IMR-90 (cell line): Measurements from ENCODE around the gene GGT1. TPM values are rescaled to one million over a fixed set of nuclear protein-coding genes. Genes with fewer than 3 reads are reported as not detected.

ENCODE experiments used
- ATAC-seq: fragments of 200-7000 bp; cut with Tn5 transposase; 2 replicates; pipeline ENCODE4 v1.9.1; 2020; ENCODE audit warnings: low read depth, mild to moderate bottlenecking, moderate library complexity
- BruUV-seq: library from RNA; stranded (reverse); fragments of 400-500 nt; replicated peaks from 2 replicates; lab custom pipeline; 2021; lab: Mats Ljungman, UMichigan
- CTCF ChIA-PET: fragments of 300-600 bp; formaldehyde crosslinking; extraction: SDS; loops from one replicate; lab custom pipeline; 2021; ENCODE audit warnings: antibody characterized with exemption; lab: Yijun Ruan, JAX
- POLR2A ChIA-PET: fragments of 300-600 bp; sonication (Branson Sonifier 250); formaldehyde crosslinking; loops from one replicate; lab custom pipeline; 2022; ENCODE audit warnings: antibody characterized with exemption; ENCODE audit not compliant: unreplicated experiment; lab: Charles Lee
- DNase-seq: peaks from one replicate; pipeline ENCODE4 v3.0.0; 2013
- H2AFZ ChIP-seq: replicated peaks from 2 replicates; pipeline ENCODE3; 2013; ENCODE audit warnings: low read length, mild to moderate bottlenecking; ENCODE audit not compliant: poor library complexity
- H2AK5ac ChIP-seq: 2 replicates; pipeline ENCODE4 v1.6.1; 2013; ENCODE audit warnings: low read depth, low read length, inconsistent platforms
- H2AK9ac ChIP-seq: replicated peaks from 2 replicates; pipeline ENCODE3; 2013; ENCODE audit warnings: mild to moderate bottlenecking, low read depth, low read length, moderate library complexity; ENCODE audit not compliant: poor library complexity
- H2BK120ac ChIP-seq: 2 replicates; pipeline ENCODE4 v1.6.1; 2013; ENCODE audit warnings: low read depth, low read length, inconsistent platforms
- H2BK15ac ChIP-seq: 3 replicates; pipeline ENCODE4 v1.6.1; 2013; ENCODE audit warnings: low read depth, low read length, inconsistent platforms
- H2BK20ac ChIP-seq: 2 replicates; pipeline ENCODE4 v1.6.1; 2013; ENCODE audit warnings: low read depth, mild to moderate bottlenecking, inconsistent platforms, low read length, moderate library complexity
- H2BK5ac ChIP-seq: 2 replicates; pipeline ENCODE4 v1.6.1; 2013; ENCODE audit warnings: mild to moderate bottlenecking, low read depth, low read length, inconsistent platforms; ENCODE audit not compliant: poor library complexity, severe bottlenecking
- H3K14ac ChIP-seq: replicated peaks from 2 replicates; pipeline ENCODE4 v1.6.1; 2013; ENCODE audit warnings: low read depth, low read length, inconsistent platforms
- H3K18ac ChIP-seq: 2 replicates; pipeline ENCODE4 v1.6.1; 2013; ENCODE audit warnings: low read depth, low read length, control low read depth
- H3K23ac ChIP-seq: 2 replicates; pipeline ENCODE4 v1.6.1; 2013; ENCODE audit warnings: low read depth, low read length, inconsistent platforms
- H3K27ac ChIP-seq: 2 replicates; pipeline ENCODE4 v1.5.1; 2013; ENCODE audit warnings: mild to moderate bottlenecking, control low read depth, low read length; ENCODE audit not compliant: insufficient read depth
- H3K27me3 ChIP-seq: 2 replicates; pipeline ENCODE4 v1.6.1; 2013; ENCODE audit warnings: low read length; ENCODE audit not compliant: control insufficient read depth, insufficient read depth
- H3K36me3 ChIP-seq: 2 replicates; pipeline ENCODE4 v1.6.1; 2013; ENCODE audit warnings: low read length, mixed read lengths; ENCODE audit not compliant: control insufficient read depth, insufficient read depth
- H3K4ac ChIP-seq: 2 replicates; pipeline ENCODE4 v1.6.1; 2013; ENCODE audit warnings: low read depth, low read length, inconsistent platforms
- H3K4me1 ChIP-seq: 2 replicates; pipeline ENCODE4 v1.6.1; 2013; ENCODE audit warnings: low read length, mixed read lengths; ENCODE audit not compliant: control insufficient read depth, insufficient read depth
- H3K4me2 ChIP-seq: 2 replicates; pipeline ENCODE4 v1.6.1; 2013; ENCODE audit warnings: low read depth, mild to moderate bottlenecking, control low read depth, low read length, moderate library complexity
- H3K4me3 ChIP-seq: 2 replicates; pipeline ENCODE4 v1.5.1; 2013; ENCODE audit warnings: low read depth, mild to moderate bottlenecking, control low read depth, low read length, moderate library complexity; ENCODE audit not compliant: insufficient read depth
- H3K56ac ChIP-seq: 2 replicates; pipeline ENCODE4 v1.6.1; 2013; ENCODE audit warnings: low read length, inconsistent platforms; ENCODE audit not compliant: insufficient read depth; ENCODE audit errors: extremely low read depth
- H3K79me1 ChIP-seq, 2 experiments: 2 replicates each; pipeline ENCODE4 v1.6.1; 2013; ENCODE audit warnings: low read length in 2 of 2, inconsistent platforms in 1 of 2, low read depth in 1 of 2
- H3K9ac ChIP-seq: 2 replicates; pipeline ENCODE4 v1.6.1; 2013; ENCODE audit warnings: low read depth, low read length, control low read depth
- H3K9me1 ChIP-seq: 2 replicates; pipeline ENCODE4 v1.6.1; 2013; ENCODE audit warnings: low read length, inconsistent platforms; ENCODE audit not compliant: insufficient read depth
- H3K9me3 ChIP-seq: 2 replicates; pipeline ENCODE4 v1.6.1; 2013; ENCODE audit warnings: low read length; ENCODE audit not compliant: control insufficient read depth, insufficient read depth
- H4K20me1 ChIP-seq: 2 replicates; pipeline ENCODE4 v1.6.1; 2013; ENCODE audit warnings: low read length, inconsistent platforms; ENCODE audit not compliant: insufficient read depth
- H4K5ac ChIP-seq: 2 replicates; pipeline ENCODE4 v1.6.1; 2013; ENCODE audit warnings: mild to moderate bottlenecking, low read depth, low read length, control low read depth
- H4K8ac ChIP-seq, 2 experiments: 2 replicates each; pipeline ENCODE4 v1.6.1; 2013; ENCODE audit warnings: low read depth in 2 of 2, low read length in 2 of 2, control low read depth in 1 of 2, inconsistent platforms in 1 of 2
- H4K91ac ChIP-seq: 2 replicates; pipeline ENCODE4 v1.6.1; 2013; ENCODE audit warnings: low read depth, low read length, inconsistent platforms; ENCODE audit not compliant: insufficient read depth
- ELK1 ChIP-seq: fragments of 150-350 bp; IDR thresholded peaks from 2 replicates; pipeline ENCODE4 v1.6.1; 2016; ENCODE audit warnings: low read depth, mild to moderate bottlenecking, low read length, moderate library complexity, borderline replicate concordance
- MAZ ChIP-seq: IDR thresholded peaks from 2 replicates; pipeline ENCODE4 v1.6.1; 2012; ENCODE audit warnings: low read depth, mild to moderate bottlenecking, low read length, improper control_type of control experiment, moderate library complexity, borderline replicate concordance
- RCOR1 ChIP-seq: IDR thresholded peaks from 2 replicates; pipeline ENCODE4 v1.6.1; 2012; ENCODE audit warnings: mild to moderate bottlenecking, low read length, improper control_type of control experiment; ENCODE audit not compliant: insufficient replicate concordance
- SMC3 ChIP-seq: fragments of 150-350 bp; IDR thresholded peaks from 2 replicates; pipeline ENCODE4 v1.6.1; 2016; ENCODE audit warnings: low read depth, mild to moderate bottlenecking, antibody characterized with exemption, low read length, moderate library complexity
- USF2 ChIP-seq: fragments of 150-350 bp; IDR thresholded peaks from 2 replicates; pipeline ENCODE4 v1.6.1; 2017; ENCODE audit warnings: mild to moderate bottlenecking, antibody characterized with exemption, low read length, low read depth
- WGBS, 2 experiments: methylation state at CpG; one replicate each; pipeline versions ENCODE4 v1.1.5 to v1.1.7; 2013; ENCODE audit warnings: missing lambda C conversion rate in 2 of 2; ENCODE audit not compliant: insufficient read length in 1 of 2; ENCODE audit errors: extremely low coverage in 2 of 2; 5-methylcytosine and 5-hydroxymethylcytosine counted together
- dilution Hi-C: fragments of 300-500 bp; cut with HindIII; formaldehyde crosslinking; loops from one replicate; pipeline ENCODE4 v1.14.3; 2018; ENCODE audit warnings: low sequenced_read_pairs; ENCODE audit not compliant: unreplicated experiment
- in situ Hi-C: fragments of 300-500 bp; cut with MboI; formaldehyde crosslinking; loops from 3 replicates; pipeline ENCODE4 v1.14.3; 2019; ENCODE audit warnings: low sequenced_read_pairs, inconsistent platforms, mixed read lengths
- intact Hi-C: fragments of 100-400 bp; cut with micrococcal nuclease; formaldehyde crosslinking; loops from 2 replicates; pipeline ENCODE4 v1.10.0; 2022
- polyA plus RNA-seq, 3 experiments: library from polyadenylated mRNA; depleted of rRNA; stranded (reverse); fragments of >200 nt; gene quantifications; 2 replicates each; pipeline ENCODE4 v1.2.3, GENCODE V29; 2012; ENCODE audit warnings: low replicate concordance in 1 of 3
- total RNA-seq: library from RNA; depleted of rRNA; stranded (reverse); fragments of >200 nt; gene quantifications from 2 replicates; pipeline ENCODE4 v1.2.3, GENCODE V29; 2012

Gene GGT1
- total and polyA plus RNA-seq, 2 of the 4 experiments (the other 2 are of a cell fraction): 3.4 to 7.3 TPM

- H3K9ac ChIP-seq: no peak overlapping the region
- H2BK5ac ChIP-seq: no peak overlapping the region
- ChIA-PET CTCF (no interaction called here), POLR2A (interaction anchor here (0.5 kb wide), 1 partner anchor 9 kb away, joined by 3 read pairs; no protein-coding TSS in a partner anchor)
- peaks cover 14% of the 10 kb centered on the region; the same call in 1 of the 2 replicates for H3K9me1 ChIP-seq
- no peak overlapping the region for H2BK20ac ChIP-seq
- DNase-seq: no peak
- no peak overlapping the region for H4K8ac ChIP-seq
- H3K9me3 ChIP-seq: no peaks in the 10 kb centered on the region
- H4K91ac ChIP-seq: no peak overlapping the region
- H3K36me3 ChIP-seq: peaks cover 33% of the 10 kb centered on the region
- H3K56ac ChIP-seq: no peak overlapping the region
- BruUV-seq: no TSS peak
- dilution Hi-C loops: no loop called here
- in situ Hi-C loops: no loop called here
- no peak overlapping the region for H2BK120ac ChIP-seq
- no peaks in the 10 kb centered on the region for H3K27me3 ChIP-seq
- no peak overlapping the region for H3K14ac ChIP-seq
- H3K18ac ChIP-seq: no peak overlapping the region
- H3K4ac ChIP-seq: no peak overlapping the region
- ATAC-seq: peak; percentile 59
- no peak overlapping the region for H2AFZ ChIP-seq
- peaks cover 67% of the 10 kb centered on the region for H4K20me1 ChIP-seq
- no peak overlapping the region for H2AK5ac ChIP-seq
- TF ChIP-seq MAZ (no peak), USF2 (no peak), RCOR1 (no peak), SMC3 (no peak), ELK1 (no peak)
- H2BK15ac ChIP-seq: no peak overlapping the region
- intact Hi-C loops: no loop called here
- H3K4me1 ChIP-seq: no peaks in the 10 kb centered on the region; the same call in 1 of the 2 replicates
- peaks cover 37 to 75% of the 10 kb centered on the region in 2 experiments for H3K79me1 ChIP-seq
- no peak overlapping the region for H3K4me3 ChIP-seq
- no peak overlapping the region for H2AK9ac ChIP-seq
- H3K27ac ChIP-seq: no peak overlapping the region
- H3K23ac ChIP-seq: no peak overlapping the region
- WGBS, 2 experiments: no CpG with 5 or more reads among the region's 2 CpGs
- no peak overlapping the region for H4K5ac ChIP-seq
- H3K4me2 ChIP-seq: no peak overlapping the region
Observed at GRCh38 chr22:24564376-24565058, 38.5 kb upstream of the GGT1 start.
